ENCODE results near the gene BPHL.

GRCh38 chr6:3108746-3109414 is 9.6 kb upstream of the BPHL start:
- no peak for TF ChIP-seq CTCF (IDR thresholded peaks at IDR 0.05)
- TF ChIP-seq EZH2 (IDR thresholded peaks at IDR 0.05; ENCODE audit: borderline replicate concordance, insufficient read depth, low read depth, low read length, poor library complexity, severe bottlenecking), result no peak
